Femur (tissue), 1 donor: ENCODE results near the gene CLK1.
"Not testable (repeated sequence)": the region's sequence is repeated elsewhere in the genome, so short reads cannot be mapped to it uniquely, and the experiment has no call there.

Source experiments
- DNase-seq: peaks from one replicate; pipeline ENCODE4 v3.0.0-alpha.2; 2017

CLK1 gene

GRCh38 chr2:200864176-200865034 lies at the start of gene CLK1:
TSS of gene CLK1 (minus strand) at chr2:200864658. CDS start at chr2:200861862, 2,796 bp downstream.
- peak; percentile 98 for DNase-seq

- no peak for DNase-seq
Observed at GRCh38 chr2:200913654-200914053, 49.2 kb upstream of the CLK1 start.

GRCh38 chr2:200909958-200910357 lies 45.5 kb upstream of the CLK1 start:
- no peak for DNase-seq

- peak; percentile 71 for DNase-seq
Observed at GRCh38 chr2:200905618-200906296, 41.3 kb upstream of the CLK1 start.

GRCh38 chr2:200901459-200902072 lies 37.1 kb upstream of the CLK1 start:
- peak; percentile 74 for DNase-seq

GRCh38 chr2:200899482-200899881 lies 35.0 kb upstream of the CLK1 start:
- DNase-seq, result no peak

GRCh38 chr2:200888704-200889625 lies 24.5 kb upstream of the CLK1 start, which contains the start of the genes NIF3L1 and PPIL3:
TSS of gene NIF3L1 (plus strand) at chr2:200889371. CDS start at chr2:200891944, 2,573 bp downstream.
TSS of gene PPIL3 (minus strand) at chr2:200889077. CDS start at chr2:200887615, 1,462 bp downstream.
- DNase-seq, result peak; percentile 98

- DNase-seq, result not testable (repeated sequence)
Observed at GRCh38 chr2:200881715-200882249, 17.3 kb upstream of the CLK1 start.

- no peak for DNase-seq
Observed at GRCh38 chr2:200878289-200878880, 13.9 kb upstream of the CLK1 start.

- no peak for DNase-seq
Observed at GRCh38 chr2:200877443-200877842, 13.0 kb upstream of the CLK1 start.

GRCh38 chr2:200873560-200873959 lies 9.1 kb upstream of the CLK1 start:
- no peak for DNase-seq

GRCh38 chr2:200871151-200871550 lies 6.7 kb upstream of the CLK1 start:
- no peak for DNase-seq

GRCh38 chr2:200869014-200869413 lies 4.6 kb upstream of the CLK1 start:
- no peak for DNase-seq

GRCh38 chr2:200863782-200864175 lies 679 bp downstream of the CLK1 start:
- peak; percentile 60 for DNase-seq

GRCh38 chr2:200862532-200863000 lies 1.9 kb downstream of the CLK1 start:
- peak; percentile 50 for DNase-seq

- no peak for DNase-seq
Observed at GRCh38 chr2:200861617-200862155, 2.8 kb downstream of the CLK1 start.

GRCh38 chr2:200860092-200860795 lies 4.2 kb downstream of the CLK1 start:
- no peak for DNase-seq

GRCh38 chr2:200856806-200857205 lies 7.7 kb downstream of the CLK1 start:
- DNase-seq, result no peak

- DNase-seq, result no peak
Observed at GRCh38 chr2:200852605-200853004, 11.9 kb downstream of the CLK1 start.
